Esophagus squamous epithelium (tissue), 5 donors: ENCODE results near the gene KRT84. TPM values are rescaled to one million over a fixed set of nuclear protein-coding genes. Genes with fewer than 3 reads are reported as not detected.
A peak's percentile ranks its signal among the peaks of the same experiment; 100 is the strongest.

Experiments used
- DNase-seq: peaks from one replicate; lab custom pipeline; 2025; lab: John Stamatoyannopoulos, UW
- H3K27ac ChIP-seq, 4 donors: fragments of 200-600 bp; sonication (generic); one replicate each; pipeline ENCODE4 v1.5.1; 2016 to 2019; ENCODE audit warnings: mild to moderate bottlenecking in 1 of 4
- H3K27me3 ChIP-seq, 4 donors: fragments of 200-600 bp; sonication (generic); 1 replicate in 3 of 4; 2 replicates in 1 of 4; pipeline versions ENCODE4 v1.5.1 to v1.6.0; 2017 to 2021; ENCODE audit warnings: antibody characterized with exemption in 1 of 4
- H3K36me3 ChIP-seq, 3 donors: fragments of 200-600 bp; sonication (generic); one replicate each; pipeline ENCODE4 v1.5.1; 2016 to 2019
- H3K4me1 ChIP-seq, 3 donors: fragments of 200-600 bp; sonication (generic); one replicate each; pipeline ENCODE4 v1.5.1; 2017 to 2019
- H3K4me3 ChIP-seq, 4 donors: fragments of 200-600 bp; sonication (generic); 1 replicate in 3 of 4; 2 replicates in 1 of 4; pipeline ENCODE4 v1.5.1; 2016 to 2019; ENCODE audit warnings: mild to moderate bottlenecking in 2 of 4, moderate library complexity in 1 of 4
- H3K9me3 ChIP-seq, 3 donors: fragments of 200-600 bp; sonication (generic); one replicate each; pipeline ENCODE4 v1.5.1; 2016 to 2019
- POLR2A ChIP-seq, 4 donors: fragments of 450-650 bp; IDR thresholded peaks; one replicate each; pipeline ENCODE4 v1.6.1; 2017; ENCODE audit warnings: antibody characterized with exemption in 4 of 4, mild to moderate bottlenecking in 4 of 4, moderate library complexity in 3 of 4
- WGBS, 2 donors: methylation state at CpG; one replicate each; pipeline ENCODE4 v1.1.5; 2018; 5-methylcytosine and 5-hydroxymethylcytosine counted together
- intact Hi-C: fragments of 100-400 bp; cut with DNase I; formaldehyde crosslinking; loops from one replicate; pipeline ENCODE4 v1.15.0; 2022
- total RNA-seq, 4 donors: library from RNA; depleted of rRNA; stranded (reverse); fragments of >200 nt; gene quantifications; one replicate each; pipeline ENCODE4 v1.1.0, GENCODE V29; 2016
- TF ChIP-seq, protein P1 (sequence below), 6 experiments: fragments of 450-650 bp in 4 of 6; fragments of 200-600 bp in 2 of 6; sonication (generic) in 2 of 6; IDR thresholded peaks; one replicate each; pipeline ENCODE4 v1.5.1; 2016 to 2019; ENCODE audit warnings: antibody characterized with exemption in 6 of 6, mild to moderate bottlenecking in 4 of 6, moderate library complexity in 4 of 6
- donor health status: DM: yes; HTN: yes; CAD: no.

The KRT84 gene
- total RNA-seq, 4 donors from 2014 or later = 0.30 TPM; not detected in 3

DNA sequence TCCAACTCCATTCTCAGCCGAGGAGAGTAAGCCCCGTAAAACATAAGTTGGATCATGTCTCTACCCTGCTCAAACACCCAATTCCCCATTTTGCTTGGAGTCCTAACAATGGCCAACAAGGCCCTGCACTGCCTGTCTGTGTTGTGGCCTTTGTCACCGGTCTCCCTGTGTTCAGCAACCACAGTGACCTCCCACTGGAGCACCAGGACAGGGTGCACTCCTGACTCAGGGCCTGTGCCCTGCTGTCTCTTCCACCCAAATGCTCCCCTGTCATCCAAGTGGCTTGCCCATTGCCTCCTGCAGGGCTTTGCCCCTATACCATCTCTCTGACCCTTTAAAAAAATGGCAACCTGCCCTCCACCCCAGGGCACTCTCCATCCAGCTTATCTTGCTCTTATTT, 13.7 kb downstream of the KRT84 start:
- H3K27me3 ChIP-seq = peaks cover 0 to 10% (median 0%) of the 10 kb centered on the region in 4 donors
- peak overlapping the region; percentile 44 to 86 (median 72) for H3K27ac ChIP-seq
- intact Hi-C loops = loop anchor here (2.0 to 10.0 kb wide), 2 partner anchors 143 to 507 kb away; no protein-coding TSS in a partner anchor
- H3K9me3 ChIP-seq = no peaks in the 10 kb centered on the region
- TF ChIP-seq, protein P1, sequence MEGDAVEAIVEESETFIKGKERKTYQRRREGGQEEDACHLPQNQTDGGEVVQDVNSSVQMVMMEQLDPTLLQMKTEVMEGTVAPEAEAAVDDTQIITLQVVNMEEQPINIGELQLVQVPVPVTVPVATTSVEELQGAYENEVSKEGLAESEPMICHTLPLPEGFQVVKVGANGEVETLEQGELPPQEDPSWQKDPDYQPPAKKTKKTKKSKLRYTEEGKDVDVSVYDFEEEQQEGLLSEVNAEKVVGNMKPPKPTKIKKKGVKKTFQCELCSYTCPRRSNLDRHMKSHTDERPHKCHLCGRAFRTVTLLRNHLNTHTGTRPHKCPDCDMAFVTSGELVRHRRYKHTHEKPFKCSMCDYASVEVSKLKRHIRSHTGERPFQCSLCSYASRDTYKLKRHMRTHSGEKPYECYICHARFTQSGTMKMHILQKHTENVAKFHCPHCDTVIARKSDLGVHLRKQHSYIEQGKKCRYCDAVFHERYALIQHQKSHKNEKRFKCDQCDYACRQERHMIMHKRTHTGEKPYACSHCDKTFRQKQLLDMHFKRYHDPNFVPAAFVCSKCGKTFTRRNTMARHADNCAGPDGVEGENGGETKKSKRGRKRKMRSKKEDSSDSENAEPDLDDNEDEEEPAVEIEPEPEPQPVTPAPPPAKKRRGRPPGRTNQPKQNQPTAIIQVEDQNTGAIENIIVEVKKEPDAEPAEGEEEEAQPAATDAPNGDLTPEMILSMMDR (IDR thresholded peaks at IDR 0.05) = no peak
- no peak for TF ChIP-seq POLR2A (IDR thresholded peaks at IDR 0.05)
- no peaks in the 10 kb centered on the region for H3K36me3 ChIP-seq
- H3K4me3 ChIP-seq = no peak overlapping the region
- peaks cover 6 to 27% (median 20%) of the 10 kb centered on the region in 3 donors for H3K4me1 ChIP-seq
- no peak for DNase-seq
- WGBS, 2 donors = 44 to 49% methylated on average over 3 of the region's 3 CpGs

DNA sequence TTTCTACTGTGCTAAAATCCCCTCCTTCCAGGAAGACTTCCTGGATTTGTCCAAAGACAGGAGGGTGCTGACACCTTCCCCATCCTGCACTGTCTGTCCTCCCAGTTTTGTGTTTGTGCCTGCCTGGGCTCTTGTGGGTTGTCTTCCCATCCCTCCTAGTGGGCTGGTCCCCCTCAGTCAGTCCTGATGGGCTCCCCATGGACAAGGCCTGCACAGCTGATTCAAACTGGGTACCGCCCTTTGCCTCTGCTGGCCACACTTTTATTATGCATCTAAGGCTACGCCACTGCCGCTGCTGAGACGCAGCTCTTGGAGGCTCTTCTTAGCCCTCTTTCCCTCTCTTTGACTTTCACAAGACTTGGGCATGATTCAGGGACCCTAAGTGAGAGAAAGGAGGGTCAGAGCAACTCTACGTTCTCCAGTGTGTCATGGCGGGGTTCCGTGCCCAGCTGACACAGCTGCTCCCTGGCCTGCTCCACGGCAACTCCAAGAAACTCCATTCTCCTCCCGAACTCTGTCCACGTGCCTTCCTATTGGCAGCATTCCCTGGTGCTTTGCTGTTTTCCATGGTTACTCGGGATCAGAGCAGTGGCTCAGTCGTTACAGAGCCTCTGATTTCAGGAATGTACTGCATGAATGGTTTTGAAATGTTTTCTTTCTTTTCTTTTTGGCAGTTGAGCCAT, 14.4 kb downstream of the KRT84 start:
- WGBS, 2 donors = 43 to 46% methylated on average over 11 to 12 of the region's 12 CpGs
- Histone ChIP-seq H3K36me3 (no peaks in the 10 kb centered on the region), H3K4me1 (peaks cover 6 to 27% (median 20%) of the 10 kb centered on the region in 3 donors), H3K27ac (peak overlapping the region; percentile 44 to 86 (median 72)), H3K27me3 (peaks cover 0 to 10% (median 0%) of the 10 kb centered on the region in 4 donors), H3K4me3 (no peak overlapping the region), H3K9me3 (no peaks in the 10 kb centered on the region)
- no peak for DNase-seq
- no peak for TF ChIP-seq POLR2A (IDR thresholded peaks at IDR 0.05)
- TF ChIP-seq, protein P1 (IDR thresholded peaks at IDR 0.05) = no peak
- intact Hi-C loops = loop anchor here (10.0 kb wide), 1 partner anchor 144 kb away; no protein-coding TSS in a partner anchor

DNA sequence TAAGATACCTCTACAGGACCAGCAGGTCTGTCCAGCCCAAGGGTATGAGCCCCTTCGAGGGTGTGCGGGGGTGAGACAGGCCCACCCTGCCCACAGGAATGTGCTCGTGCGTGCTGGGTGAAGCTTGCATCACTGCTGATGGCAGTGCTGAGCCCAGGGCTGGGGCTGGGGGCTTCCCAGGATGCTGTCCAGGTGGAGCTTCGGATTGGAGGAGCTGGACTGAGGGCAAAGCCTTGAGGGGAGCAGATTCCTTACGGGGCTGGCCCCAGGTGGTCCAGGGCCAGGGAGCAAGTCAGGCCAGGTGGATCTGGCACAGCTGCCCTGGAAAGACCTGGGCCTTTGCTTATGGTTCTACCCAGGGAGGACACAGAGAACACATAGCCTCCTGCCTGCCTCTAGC, 15.6 kb downstream of the KRT84 start:
- Histone ChIP-seq H3K9me3 (no peaks in the 10 kb centered on the region), H3K4me1 (peaks cover 6 to 27% (median 20%) of the 10 kb centered on the region in 3 donors), H3K27ac (no peak overlapping the region), H3K27me3 (peaks cover 0 to 10% (median 0%) of the 10 kb centered on the region in 4 donors), H3K4me3 (no peak overlapping the region), H3K36me3 (no peaks in the 10 kb centered on the region)
- no peak for DNase-seq
- no peak for TF ChIP-seq POLR2A (IDR thresholded peaks at IDR 0.05)
- TF ChIP-seq, protein P1 (IDR thresholded peaks at IDR 0.05) = no peak
- WGBS, 2 donors = 100% methylated on average over 1 to 3 of the region's 6 CpGs
- intact Hi-C loops = loop anchor here (10.0 kb wide), 1 partner anchor 145 kb away; no protein-coding TSS in a partner anchor

- peaks cover 0 to 10% (median 0%) of the 10 kb centered on the region in 4 donors for H3K27me3 ChIP-seq
- no peak overlapping the region for H3K27ac ChIP-seq
- DNase-seq = no peak
- intact Hi-C loops = no loop called here
- no peaks in the 10 kb centered on the region for H3K9me3 ChIP-seq
- 79% methylated on average over 3 of the region's 3 CpGs; no CpG with 5 or more reads in 1 of the 2 donors for WGBS, 2 donors
- peaks cover 6 to 27% (median 20%) of the 10 kb centered on the region in 3 donors for H3K4me1 ChIP-seq
- H3K36me3 ChIP-seq = no peaks in the 10 kb centered on the region
- H3K4me3 ChIP-seq = no peak overlapping the region
- no peak for TF ChIP-seq POLR2A (IDR thresholded peaks at IDR 0.05)
- TF ChIP-seq, protein P1 (IDR thresholded peaks at IDR 0.05) = no peak
These were observed 16.2 kb downstream of the KRT84 start for GRCh38 chr12:52369211-52369610.

GRCh38 chr12:52368508-52368907, 16.9 kb downstream of the KRT84 start:
- Histone ChIP-seq H3K27ac (no peak overlapping the region), H3K9me3 (no peaks in the 10 kb centered on the region), H3K4me1 (peaks cover 6 to 27% (median 20%) of the 10 kb centered on the region in 3 donors), H3K4me3 (no peak overlapping the region), H3K27me3 (peaks cover 0 to 10% (median 0%) of the 10 kb centered on the region in 4 donors), H3K36me3 (no peaks in the 10 kb centered on the region)
- TF ChIP-seq, protein P1 (IDR thresholded peaks at IDR 0.05) = no peak
- TF ChIP-seq POLR2A (IDR thresholded peaks at IDR 0.05) = no peak
- WGBS, 2 donors = 54 to 68% methylated on average over 3 of the region's 3 CpGs
- intact Hi-C loops = no loop called here
- DNase-seq = no peak
